Right forelimb (tissue), 1 donor: Measurements from ENCODE around the gene MGLL.

ENCODE experiments used
- DNase-seq: peaks from one replicate; pipeline ENCODE4 v3.0.0-alpha.2; 2018

MGLL gene

DNA sequence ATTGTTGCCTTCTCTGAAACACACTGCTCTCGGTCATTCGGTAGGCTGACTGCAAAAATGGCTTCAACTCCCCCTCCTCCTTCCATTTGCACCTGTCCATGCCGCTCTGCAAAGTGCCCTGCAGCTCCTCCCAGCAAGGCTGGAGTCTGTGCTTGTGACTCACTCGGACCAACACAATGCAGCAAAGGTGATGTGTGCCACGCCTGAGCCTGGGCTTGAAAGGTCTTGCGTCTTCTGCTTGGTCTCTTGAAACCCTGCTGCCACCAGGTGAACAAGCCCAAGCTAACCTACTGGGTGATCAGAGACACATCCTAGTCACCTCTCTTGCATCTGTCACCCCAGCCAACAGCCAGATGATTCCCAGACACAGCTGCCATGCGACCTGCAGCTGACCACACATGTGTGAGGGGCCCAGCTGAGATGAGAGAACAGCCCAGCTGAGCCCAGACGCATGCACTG, 71.1 kb downstream of the MGLL start:
- no peak for DNase-seq

DNA sequence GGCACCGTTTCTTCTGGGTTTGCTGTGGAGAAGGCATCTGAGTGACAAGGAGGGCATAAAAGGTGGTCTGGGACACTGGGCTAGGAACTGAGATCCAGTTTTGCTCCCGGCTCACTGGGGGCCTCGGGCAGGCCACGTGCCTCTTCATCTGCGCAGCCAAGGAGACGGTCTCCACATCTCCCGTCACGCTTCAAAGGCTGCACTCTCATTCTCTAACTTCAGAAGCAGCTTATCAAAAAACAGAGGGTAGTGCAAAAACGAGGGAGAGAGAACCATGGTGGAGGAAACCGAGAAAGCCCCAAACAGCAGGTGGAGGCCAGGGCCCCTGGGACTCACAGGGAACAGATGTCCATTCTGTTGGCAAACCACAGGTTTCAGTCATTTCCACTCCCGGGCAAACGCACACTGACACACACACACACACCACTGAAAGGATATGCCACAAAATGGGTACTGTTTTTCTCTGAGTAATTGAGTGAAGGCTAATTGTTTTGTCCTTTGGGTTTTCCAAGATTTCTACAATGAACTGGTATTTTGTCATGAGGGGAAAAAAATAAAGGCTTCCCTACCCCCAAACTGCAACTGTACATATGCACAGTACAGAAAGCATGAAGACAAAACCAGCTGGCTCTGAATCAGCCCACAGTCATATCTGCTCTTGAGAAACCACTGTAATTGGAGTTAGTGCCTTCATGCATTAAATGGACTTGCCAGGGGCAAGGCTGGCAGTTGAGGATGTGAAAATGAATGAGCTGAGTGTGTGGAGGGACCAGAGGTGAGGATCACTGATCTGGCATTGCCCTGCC, 71.9 kb downstream of the MGLL start:
- DNase-seq: no peak

DNA sequence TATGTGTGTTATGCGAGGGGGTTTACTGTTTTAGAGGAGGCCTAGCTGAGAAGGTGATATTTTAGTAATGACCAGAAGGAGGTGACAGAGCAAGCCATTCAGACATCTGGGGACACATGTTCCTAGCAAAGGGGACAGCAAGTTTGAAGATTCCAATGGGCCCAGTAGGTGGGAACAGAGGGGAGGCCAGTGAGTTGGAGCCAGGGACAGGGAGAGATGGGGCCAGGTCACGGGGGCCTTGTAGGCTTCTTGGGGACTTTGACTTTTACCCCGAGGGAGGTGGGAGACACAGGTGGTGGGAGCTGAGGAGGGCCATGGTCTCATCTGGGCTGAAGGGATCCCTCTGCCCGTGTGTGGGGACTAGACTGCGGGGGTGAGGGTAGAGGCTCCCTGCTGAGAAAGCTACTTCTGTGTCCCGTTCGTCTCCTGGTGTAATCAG, 72.5 kb downstream of the MGLL start:
- DNase-seq: peak; percentile 41

DNA sequence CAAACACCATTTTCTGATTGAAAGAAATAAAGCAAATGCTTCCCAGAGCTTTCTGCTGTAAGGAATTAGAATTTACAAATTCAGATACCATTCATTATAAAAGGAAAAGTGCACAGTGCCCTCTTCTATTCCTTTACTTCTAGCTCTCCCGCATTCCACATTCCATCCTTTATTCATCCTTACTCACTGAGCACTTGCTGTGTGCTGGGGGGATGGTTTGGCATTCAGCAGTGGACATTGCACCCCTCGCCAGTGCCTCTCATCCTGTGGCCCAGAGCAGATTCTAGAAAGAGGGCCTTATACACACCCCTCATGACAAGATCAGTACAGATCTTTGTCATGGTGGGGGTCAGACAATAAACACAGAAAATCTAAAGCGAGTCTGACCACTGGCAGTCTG, 73.0 kb downstream of the MGLL start:
- DNase-seq: peak; percentile 26

DNA sequence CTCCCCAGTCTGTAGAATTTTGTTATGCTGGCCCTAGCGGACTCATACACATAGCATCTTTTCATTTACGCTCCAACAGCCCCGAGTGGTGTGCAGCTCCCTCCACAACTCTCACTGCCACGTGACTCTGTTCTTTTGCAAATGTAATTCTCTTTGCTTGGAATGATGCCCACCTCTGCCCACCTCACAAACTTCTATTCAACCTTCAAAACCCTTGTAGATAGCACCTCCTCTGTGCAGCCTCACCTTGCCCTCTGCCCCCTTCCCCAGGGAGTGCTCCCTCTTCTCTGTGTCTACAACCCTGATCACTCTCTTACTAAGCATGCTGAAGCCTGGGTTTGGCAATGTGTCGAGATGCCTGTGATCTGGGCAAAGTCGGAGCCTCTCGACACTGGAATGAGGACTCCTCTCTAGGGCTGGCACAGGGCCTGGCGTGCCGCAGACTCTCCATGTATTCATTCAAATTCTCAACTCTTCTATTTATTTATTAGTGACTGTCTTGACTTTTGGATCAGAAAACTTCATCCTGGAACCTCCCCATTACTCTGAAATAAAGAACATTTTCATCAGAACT, 73.5 kb downstream of the MGLL start:
- DNase-seq: peak; percentile 21

DNA sequence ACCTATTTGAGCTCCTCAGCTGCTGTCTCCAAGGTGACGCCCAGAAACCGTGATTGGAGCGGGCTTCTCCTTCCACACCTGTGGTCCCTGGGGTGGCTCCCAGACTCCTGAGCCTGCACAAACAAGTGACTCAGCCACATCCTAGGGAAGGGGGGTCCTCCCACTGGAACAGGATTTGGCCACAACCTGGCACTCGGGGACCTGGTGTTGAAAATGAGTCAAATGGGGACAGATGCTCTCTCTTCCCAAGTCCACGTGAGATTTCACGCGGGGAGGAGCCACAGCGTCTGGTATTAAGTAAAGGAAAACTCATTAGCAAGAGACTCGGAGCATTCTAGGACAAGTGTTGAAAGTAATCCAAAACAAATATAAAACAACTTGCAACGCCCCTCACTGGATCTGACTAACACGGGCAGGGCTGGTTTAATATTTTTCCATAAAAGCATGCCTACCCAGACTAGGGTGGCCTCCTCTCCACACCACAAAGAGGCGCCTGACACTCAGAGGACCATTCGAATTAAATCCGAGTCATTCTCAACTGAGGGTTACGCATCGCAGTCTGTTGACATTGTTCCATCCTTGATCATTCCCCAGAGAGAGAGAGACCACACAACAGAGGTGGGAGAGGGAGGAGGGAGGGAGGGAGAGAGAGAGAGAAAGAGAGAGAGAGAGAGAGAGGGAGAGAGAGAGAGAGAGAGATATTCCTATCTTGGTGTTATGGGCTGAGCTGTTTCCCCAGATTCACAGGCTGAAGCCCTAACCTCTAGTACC, 74.4 kb downstream of the MGLL start:
- DNase-seq: peak; percentile 50

DNA sequence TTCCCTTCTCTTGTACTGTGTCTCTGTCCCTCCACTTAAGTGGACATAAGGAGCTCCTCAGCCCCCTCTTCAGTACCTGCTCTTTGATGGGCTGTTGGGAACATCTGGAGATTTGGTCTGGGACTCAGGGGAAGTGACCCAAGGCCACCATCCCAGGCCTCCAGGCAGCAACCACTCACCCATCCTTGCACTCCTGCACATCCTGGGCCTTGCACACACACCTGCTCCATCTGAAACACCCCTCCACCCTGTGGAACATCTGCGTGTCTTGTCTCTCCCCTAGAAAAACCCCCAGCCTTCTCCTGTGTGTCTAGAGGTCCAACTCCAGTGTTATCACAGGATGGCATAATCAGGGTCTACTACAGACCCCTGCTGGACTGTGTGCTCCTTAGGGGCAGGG, 75.2 kb downstream of the MGLL start:
- no peak for DNase-seq

DNA sequence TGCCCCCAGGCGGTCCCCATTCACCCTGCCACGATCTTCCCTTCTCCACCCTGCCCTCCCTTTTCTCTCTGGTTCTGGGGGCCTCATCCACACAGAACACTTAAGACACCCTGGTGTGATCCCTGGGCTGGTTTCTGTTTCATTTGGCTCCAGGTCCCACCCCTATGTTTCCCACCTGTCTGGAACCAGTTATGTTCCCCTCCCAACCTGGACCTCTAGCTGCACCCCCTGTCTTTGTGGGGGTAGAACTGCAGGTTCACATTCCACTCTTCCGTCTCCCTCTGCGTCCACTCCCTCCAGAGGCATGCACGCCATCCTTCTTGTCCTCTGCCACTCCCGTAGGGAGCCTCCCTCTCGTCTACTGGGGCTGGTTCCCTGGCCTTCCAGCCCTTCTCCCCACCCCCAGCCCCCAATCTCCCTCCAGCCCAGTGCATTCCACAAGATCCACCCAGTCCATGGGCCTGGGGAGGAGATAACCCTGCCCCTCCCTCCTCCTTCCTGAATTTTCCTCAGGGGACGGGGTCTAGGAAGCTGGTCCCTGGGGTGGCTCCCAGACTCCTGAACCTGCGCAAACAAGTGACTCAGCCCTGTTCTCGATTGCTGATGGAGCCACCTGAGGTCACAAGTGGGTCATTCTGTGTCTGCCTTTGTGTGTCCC, 75.8 kb downstream of the MGLL start:
- peak; percentile 42 for DNase-seq

DNA sequence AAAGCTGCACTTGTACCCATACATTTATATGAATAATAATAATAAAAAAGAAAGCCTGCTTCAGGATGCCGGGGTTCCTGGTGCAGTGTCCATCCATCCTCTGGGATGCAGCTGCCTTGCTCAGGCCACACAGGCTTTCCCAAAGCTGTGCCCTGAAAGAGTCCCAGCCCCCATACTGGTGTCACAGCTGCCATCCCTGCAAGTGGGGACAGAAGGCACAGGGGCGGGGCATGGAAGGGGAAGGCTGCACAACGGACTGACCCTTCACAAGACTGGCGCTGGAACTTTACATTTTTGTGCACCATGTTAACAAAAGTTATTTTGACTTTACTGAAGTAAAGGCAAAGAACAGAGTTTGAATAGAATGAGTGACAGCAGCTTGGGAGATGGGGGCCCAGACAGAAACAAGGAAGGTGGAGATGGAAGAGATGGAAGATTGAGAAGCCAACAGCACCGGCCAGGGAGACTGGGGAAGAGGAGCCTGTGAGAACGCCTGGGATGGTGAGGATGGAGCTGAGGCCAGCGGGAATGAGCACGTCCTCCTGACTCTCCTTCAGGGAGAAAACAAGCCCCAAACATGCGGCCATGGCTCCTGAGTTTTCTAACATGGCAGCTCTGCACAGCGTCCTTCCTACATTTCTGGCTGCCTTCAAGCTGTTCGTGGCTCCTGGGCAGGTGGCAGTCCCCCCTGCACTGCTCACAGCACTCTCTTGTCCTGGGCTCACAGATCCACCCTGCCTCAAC, 76.5 kb downstream of the MGLL start:
- DNase-seq: peak; percentile 37

DNA sequence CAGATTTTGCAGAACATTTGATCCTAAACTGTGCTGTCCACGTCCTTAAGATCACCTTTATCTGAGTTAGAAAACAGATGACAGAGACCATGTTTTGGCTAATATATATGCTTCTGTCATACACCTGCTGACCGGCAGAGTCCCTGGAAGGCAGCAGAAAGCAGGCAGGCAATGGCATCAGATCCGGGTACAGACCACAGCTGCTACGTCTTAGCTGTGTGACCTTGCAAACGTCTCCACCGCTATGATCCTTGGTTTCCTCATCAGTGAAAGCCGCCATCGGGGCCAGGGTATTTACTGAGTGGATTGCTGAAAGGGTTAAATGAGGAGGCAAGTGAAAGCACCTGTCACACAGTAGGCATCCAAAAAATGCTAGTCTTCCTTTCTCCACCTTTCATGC, 77.4 kb downstream of the MGLL start:
- no peak for DNase-seq

DNA sequence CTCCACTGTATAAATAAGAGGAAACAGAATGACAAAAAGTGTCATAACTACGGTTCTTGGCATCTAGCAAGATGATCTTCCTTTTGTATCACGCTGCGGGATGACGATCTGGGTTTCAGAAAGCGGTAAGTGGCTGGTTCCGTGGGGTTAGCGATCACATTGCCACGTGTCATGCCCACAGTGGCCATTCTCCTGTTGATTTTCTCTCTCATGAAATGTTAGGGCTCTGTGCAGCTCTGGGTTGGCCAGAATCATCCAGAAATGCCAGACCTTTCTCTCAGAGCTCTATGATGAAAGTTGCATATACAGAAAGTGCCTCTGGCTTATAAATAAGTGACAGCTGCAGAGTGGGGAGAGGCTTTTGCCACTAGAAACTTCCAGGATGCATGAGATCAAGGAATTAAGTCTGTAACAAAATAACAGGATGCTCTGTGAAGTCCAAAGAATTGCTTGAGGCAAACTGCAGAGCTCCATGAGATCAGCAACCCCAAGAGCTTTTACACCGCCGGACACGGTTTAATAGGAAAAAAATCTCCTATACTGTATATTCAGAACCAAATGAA, 78.0 kb downstream of the MGLL start:
- peak; percentile 40 for DNase-seq

DNA sequence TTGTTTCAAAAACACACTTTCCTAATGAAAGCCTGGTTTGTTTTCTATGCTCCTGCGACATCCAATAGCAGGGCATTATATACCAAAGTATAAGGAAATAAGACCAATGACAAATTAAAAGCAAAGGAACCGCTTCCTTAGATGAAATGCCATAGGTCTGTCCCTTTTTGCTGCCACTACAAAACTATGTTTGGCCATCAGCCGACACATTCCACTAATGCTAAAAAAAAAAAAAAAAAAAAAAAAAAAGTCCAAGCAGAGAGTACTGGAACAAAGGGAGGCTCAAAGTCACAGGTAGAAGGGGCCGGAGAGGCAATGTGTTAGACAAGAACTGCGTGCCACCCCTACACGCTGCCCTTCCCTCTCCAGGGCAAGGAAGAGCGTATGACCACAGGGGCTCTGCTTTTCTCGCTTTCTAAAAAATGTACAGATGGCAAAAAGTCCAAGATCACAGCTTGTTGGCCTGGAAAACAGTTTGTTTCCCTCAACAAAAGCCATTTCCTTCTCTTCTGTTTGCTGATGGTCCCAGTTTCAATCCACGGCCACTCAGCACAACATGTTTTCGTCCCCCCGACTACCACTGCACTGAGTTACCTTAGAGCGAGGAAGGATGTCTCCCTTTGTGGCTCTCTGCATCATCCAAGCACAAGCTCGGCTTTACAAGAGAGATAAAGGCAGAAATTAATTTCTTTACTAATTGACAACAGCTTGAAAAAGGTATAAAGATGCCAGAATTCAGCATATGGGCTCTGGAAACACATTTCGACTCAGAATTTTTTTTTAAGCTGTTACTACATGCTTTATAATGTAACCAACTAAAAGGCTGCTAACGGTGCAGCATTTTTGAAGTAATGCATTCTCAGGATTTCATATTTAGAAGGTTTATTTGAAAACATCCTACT, 78.7 kb downstream of the MGLL start:
- DNase-seq: peak; percentile 38

DNA sequence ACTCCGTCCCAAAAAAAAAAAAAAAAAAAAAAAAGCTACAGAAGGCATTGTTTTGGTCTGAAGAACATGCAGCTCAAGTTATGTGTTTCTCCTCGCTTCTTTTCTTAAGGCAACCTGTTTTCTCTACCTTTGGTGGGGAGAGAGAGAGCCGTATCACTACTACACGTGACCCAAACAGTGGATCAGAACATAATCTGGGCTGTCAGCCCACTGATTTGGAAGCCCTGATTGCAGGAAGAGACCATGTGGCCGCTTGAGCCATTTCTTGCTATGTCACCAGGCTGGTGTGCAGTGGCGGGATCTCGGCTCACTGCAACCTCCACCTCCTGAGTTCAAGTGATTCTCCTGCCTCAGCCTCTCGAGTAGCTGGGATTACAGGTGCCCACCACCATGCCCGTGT, 79.7 kb downstream of the MGLL start:
- DNase-seq: no peak

DNA sequence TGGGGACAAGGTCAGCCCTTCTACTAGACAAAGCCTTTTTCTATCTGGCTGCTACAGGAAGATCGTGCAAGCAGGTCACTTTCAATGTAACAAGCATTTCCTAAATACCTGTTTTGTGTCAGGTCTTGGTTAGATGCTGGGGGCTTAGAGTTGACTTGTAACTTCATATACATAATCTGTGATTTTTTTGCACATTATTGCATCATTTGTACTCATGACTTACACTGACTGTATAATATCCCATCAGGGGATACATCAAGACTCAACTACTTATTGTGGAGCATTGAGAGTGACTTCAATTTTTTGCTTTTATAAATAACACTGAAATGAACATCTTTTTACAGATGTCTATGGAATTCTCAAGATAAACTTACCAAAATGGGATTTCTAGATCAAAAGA, 80.6 kb downstream of the MGLL start:
- DNase-seq: no peak

DNA sequence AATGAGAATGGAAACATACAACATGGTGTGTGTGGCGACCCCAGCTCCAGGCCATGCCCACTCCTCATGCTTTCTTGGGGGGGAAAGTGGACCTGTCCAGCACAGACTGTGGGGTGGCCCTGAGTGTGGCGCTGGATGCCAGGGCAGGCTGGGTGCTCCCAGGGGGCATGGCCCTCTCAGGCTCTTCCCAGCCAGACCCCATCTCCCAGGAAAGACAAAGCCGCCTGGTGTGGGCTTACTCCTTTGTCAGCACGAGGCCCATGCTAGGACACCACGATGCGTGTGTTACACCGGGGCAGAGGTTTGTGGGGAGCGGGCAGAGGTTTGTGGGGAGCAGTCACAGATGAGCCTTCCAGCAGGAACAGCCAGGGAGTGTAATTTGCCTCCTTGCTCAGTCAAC, 81.1 kb downstream of the MGLL start:
- DNase-seq: no peak

DNA sequence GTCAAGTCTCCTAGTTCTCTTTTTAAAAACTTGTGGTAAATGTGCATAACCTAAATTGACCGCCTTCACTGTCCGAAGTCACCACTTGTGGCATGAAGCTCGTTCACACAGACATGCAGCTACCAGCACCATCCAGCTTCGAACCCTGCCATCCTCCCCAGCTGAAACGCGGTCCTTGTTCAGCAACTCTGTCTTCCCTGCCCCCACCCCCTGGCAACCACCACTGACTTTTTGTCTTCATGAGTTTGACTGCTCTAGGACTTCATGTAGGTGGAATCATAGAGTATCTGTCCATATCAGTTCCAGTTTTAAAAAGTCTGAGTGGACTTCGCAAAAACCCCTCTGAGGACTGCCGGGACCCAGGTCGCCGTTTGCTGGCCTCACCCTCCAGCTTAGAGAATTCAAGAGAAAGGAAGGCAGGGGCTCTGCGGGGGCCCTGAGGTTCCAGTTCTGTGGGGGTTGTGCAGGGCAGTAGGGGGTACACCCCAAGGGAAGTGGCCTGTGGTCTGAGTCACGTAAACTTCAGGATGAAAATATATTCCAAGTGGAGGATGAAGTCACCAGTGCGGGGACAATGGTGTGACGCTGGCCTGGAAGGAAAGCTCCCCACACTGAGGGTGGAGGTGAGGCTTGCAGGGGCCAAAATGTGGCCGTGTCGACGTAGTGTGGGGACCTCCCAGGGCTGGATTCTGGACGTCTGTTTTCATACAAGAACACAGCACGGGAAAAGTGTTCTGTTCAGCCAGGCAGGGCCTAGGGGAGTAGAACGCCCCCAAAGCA, 82.0 kb downstream of the MGLL start:
- DNase-seq: no peak

DNA sequence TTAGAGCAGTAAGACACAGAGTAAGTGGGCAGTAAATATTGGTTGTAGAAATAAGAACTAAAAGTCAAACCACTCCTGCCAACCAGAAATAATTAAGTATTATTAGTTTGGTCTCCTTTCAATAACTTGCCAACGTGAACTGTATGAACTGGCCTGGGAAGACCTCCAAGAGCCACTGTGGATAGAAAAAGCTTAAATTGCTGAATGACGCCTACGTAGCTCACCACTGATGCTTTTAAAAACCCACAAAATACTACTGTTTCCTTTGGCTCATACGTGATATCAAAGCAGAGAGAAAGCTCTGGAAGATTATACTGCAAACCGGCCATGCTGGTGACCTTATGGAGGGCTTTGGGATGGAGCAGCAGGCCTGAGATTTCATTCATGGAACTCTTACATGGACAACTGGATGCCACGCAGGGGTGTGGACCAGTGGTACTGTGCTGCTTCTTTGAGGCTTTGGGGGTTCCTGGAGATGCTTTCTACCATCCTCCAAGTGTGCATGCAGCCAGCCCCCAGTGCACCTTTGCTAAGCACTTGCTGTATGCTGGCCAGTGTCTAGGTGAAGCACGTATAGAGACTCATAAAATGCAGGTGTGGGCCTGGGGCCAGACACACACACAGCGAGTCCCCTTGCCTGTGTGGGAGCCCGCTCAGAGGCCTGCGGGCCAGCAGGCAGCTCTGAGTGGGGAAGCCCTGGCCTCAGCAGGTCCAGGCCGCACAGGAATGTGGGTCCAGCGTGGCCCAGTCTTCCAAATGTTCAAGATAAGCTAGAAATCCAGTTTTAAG, 82.8 kb downstream of the MGLL start:
- no peak for DNase-seq

DNA sequence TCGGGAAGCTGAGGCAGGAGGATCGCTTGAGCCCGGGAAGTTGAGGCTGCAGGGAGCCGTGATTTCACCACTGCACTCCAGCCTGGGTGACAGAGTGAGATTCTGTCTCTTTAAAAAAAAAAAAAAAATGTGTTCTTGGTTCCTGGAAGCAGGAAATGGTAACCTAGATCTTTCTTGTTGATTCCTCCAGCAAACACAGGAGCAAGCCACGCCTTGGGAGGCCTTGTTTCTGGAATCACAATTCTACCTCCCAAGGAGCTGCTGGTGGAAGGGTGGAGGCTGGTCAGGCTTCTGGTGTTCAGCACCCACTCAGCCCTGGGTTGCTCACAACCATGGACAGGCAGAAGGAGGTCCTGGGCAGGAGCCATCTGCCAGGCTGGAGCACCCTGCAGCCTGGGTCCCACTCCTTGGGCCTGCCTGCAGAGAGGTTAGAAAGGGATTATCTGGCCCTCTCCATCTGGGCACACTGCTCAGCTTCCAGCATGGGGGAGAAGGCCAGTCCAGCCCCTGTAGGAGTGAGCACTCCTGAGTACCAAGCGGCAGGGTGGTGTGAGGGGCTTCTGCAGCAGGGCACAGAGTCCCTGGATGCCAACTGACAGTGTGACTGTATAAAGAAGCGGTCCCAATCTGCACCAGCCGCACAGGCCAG, 84.0 kb downstream of the MGLL start:
- DNase-seq: no peak
